Astrocyte of the spinal cord (primary cell): ENCODE results near the gene ACTG1.

Source experiments
- DNase-seq: peaks from one replicate; pipeline ENCODE4 v3.0.0; 2011; ENCODE audit warnings: low read depth, low spot score
- H3K4me3 ChIP-seq: 2 replicates; pipeline ENCODE4 v1.5.1; 2011; ENCODE audit warnings: low read depth, mild to moderate bottlenecking, low read length, moderate library complexity
- CTCF ChIP-seq: IDR thresholded peaks from 2 replicates; pipeline ENCODE4 v1.5.1; 2012; ENCODE audit warnings: low read depth, mild to moderate bottlenecking, low read length, inconsistent platforms
- in situ Hi-C: cut with HindIII; loops from 2 replicates; pipeline ENCODE4 v1.10.0; 2017; ENCODE audit warnings: low sequenced_read_pairs

The ACTG1 gene

GRCh38 chr17:81550285-81550684 is 37.7 kb upstream of the ACTG1 start:
- no peak overlapping the region for H3K4me3 ChIP-seq
- in situ Hi-C loops: no loop called here
- no peak for TF ChIP-seq CTCF
- no peak for DNase-seq

GRCh38 chr17:81549826-81550225 is 37.2 kb upstream of the ACTG1 start:
- H3K4me3 ChIP-seq: no peak overlapping the region
- in situ Hi-C loops: no loop called here
- no peak for TF ChIP-seq CTCF
- DNase-seq: no peak

- in situ Hi-C loops: no loop called here
- no peak for TF ChIP-seq CTCF
- H3K4me3 ChIP-seq: no peak overlapping the region
- no peak for DNase-seq
Measured at GRCh38 chr17:81549031-81549557, 36.5 kb upstream of the ACTG1 start.

GRCh38 chr17:81547614-81547982 is 35.0 kb upstream of the ACTG1 start:
- in situ Hi-C loops: no loop called here
- no peak overlapping the region for H3K4me3 ChIP-seq
- DNase-seq: no peak
- no peak for TF ChIP-seq CTCF

- no peak overlapping the region for H3K4me3 ChIP-seq
- TF ChIP-seq CTCF: no peak
Measured at GRCh38 chr17:81546906-81547613, 34.5 kb upstream of the ACTG1 start.

GRCh38 chr17:81545160-81545949 is 32.8 kb upstream of the ACTG1 start:
- TF ChIP-seq CTCF: no peak
- in situ Hi-C loops: no loop called here
- DNase-seq: no peak
- H3K4me3 ChIP-seq: no peak overlapping the region

More at GRCh38 chr17:81546906-81547613, 34.5 kb upstream of the ACTG1 start:
- in situ Hi-C loops: no loop called here
- DNase-seq: no peak
